Measurements from ENCODE around the gene SALL3. TPM values are rescaled to one million over a fixed set of nuclear protein-coding genes. Genes with fewer than 3 reads are reported as not detected.

Gene SALL3
- total RNA-seq, 1 donor from 2014 or later, result not detected

DNA sequence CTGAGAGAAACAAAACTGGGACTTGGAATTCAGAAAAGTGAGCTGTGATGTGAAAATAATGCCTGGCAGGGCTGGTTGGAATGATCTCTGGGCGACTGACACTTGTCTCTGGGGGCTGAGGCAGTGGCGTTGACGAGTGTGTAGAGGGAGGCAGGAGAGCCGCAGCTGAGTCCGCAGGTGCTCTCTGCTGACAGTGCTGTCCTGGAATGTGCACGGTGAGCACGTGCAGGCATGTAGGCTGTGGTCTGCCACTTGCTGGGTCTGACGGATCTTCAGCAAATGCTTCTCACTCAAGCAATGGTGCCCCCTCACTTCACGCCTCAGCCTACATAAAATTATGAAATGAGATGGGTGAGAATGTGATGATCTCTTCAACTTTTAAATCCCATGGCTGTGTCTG is 51.1 kb downstream of the SALL3 start:
- Mint-ChIP-seq H3K4me3 (ENCODE audit: unreplicated experiment) (no peak overlapping the region), H3K36me3 (ENCODE audit: low read depth) (no peaks in the 10 kb centered on the region), H3K4me1 (ENCODE audit: low read depth) (no peaks in the 10 kb centered on the region), H3K9me3 (ENCODE audit: low read depth) (peaks cover 19% of the 10 kb centered on the region), H3K27me3 (ENCODE audit: low read depth) (no peaks in the 10 kb centered on the region), H3K27ac (ENCODE audit: unreplicated experiment) (no peak overlapping the region)
- no peak for TF ChIP-seq CTCF (IDR thresholded peaks at IDR 0.05)
- DNase-seq (ENCODE audit: low spot score), result no peak

DNA sequence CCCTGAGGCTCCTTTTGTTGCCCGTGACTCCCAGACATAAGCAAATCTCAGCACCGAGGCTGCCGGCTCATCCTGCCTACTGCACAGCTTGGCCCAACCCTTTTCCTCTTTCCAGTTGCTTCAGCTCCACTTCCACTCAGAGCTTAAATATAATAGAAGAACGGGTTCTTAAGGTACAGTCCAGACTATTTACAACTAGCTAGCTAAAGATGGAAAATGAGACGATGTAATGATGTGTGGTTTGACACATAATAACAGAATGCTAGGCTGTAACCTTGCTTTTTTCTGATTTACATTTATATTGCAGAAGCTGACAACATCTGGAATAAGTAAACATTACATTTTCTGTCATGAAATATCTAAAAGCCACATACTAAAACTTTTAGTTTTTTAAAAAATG is 62.7 kb downstream of the SALL3 start:
- Mint-ChIP-seq H3K27ac (ENCODE audit: unreplicated experiment) (no peak overlapping the region), H3K36me3 (ENCODE audit: low read depth) (no peaks in the 10 kb centered on the region), H3K9me3 (ENCODE audit: low read depth) (peaks cover 3% of the 10 kb centered on the region), H3K27me3 (ENCODE audit: low read depth) (peaks cover 10% of the 10 kb centered on the region), H3K4me1 (ENCODE audit: low read depth) (no peaks in the 10 kb centered on the region), H3K4me3 (ENCODE audit: unreplicated experiment) (no peak overlapping the region)
- DNase-seq (ENCODE audit: low spot score), result no peak
- no peak for TF ChIP-seq CTCF (IDR thresholded peaks at IDR 0.05)

GRCh38 chr18:79043288-79043687 is 63.7 kb downstream of the SALL3 start:
- H3K36me3 Mint-ChIP-seq (ENCODE audit: low read depth), result no peaks in the 10 kb centered on the region
- no peak overlapping the region for H3K4me3 Mint-ChIP-seq (ENCODE audit: unreplicated experiment)
- no peak for TF ChIP-seq CTCF (IDR thresholded peaks at IDR 0.05)
- H3K27ac Mint-ChIP-seq (ENCODE audit: unreplicated experiment), result no peak overlapping the region
- no peaks in the 10 kb centered on the region for H3K9me3 Mint-ChIP-seq (ENCODE audit: low read depth)
- no peak for DNase-seq (ENCODE audit: low spot score)
- H3K27me3 Mint-ChIP-seq (ENCODE audit: low read depth), result peaks cover 10% of the 10 kb centered on the region
- H3K4me1 Mint-ChIP-seq (ENCODE audit: low read depth), result no peaks in the 10 kb centered on the region

GRCh38 chr18:79046522-79046921 is 66.9 kb downstream of the SALL3 start:
- no peak overlapping the region for H3K4me3 Mint-ChIP-seq (ENCODE audit: unreplicated experiment)
- H3K27ac Mint-ChIP-seq (ENCODE audit: unreplicated experiment), result no peak overlapping the region
- H3K4me1 Mint-ChIP-seq (ENCODE audit: low read depth), result no peaks in the 10 kb centered on the region
- TF ChIP-seq CTCF (IDR thresholded peaks at IDR 0.05), result no peak
- H3K36me3 Mint-ChIP-seq (ENCODE audit: low read depth), result no peaks in the 10 kb centered on the region
- H3K9me3 Mint-ChIP-seq (ENCODE audit: low read depth), result no peaks in the 10 kb centered on the region
- peaks cover 5% of the 10 kb centered on the region for H3K27me3 Mint-ChIP-seq (ENCODE audit: low read depth)
- DNase-seq (ENCODE audit: low spot score), result no peak

- H3K4me3 Mint-ChIP-seq (ENCODE audit: unreplicated experiment), result no peak overlapping the region
- H3K27me3 Mint-ChIP-seq (ENCODE audit: low read depth), result peaks cover 9% of the 10 kb centered on the region
- H3K27ac Mint-ChIP-seq (ENCODE audit: unreplicated experiment), result no peak overlapping the region
- no peaks in the 10 kb centered on the region for H3K36me3 Mint-ChIP-seq (ENCODE audit: low read depth)
- H3K9me3 Mint-ChIP-seq (ENCODE audit: low read depth), result no peaks in the 10 kb centered on the region
- H3K4me1 Mint-ChIP-seq (ENCODE audit: low read depth), result no peaks in the 10 kb centered on the region
- DNase-seq (ENCODE audit: low spot score), result no peak
- no peak for TF ChIP-seq CTCF (IDR thresholded peaks at IDR 0.05)
Measured at GRCh38 chr18:79047556-79048244, 68.1 kb downstream of the SALL3 start.
